GM12878 (cell line): ENCODE results near the gene MAN1A1. TPM values are rescaled to one million over a fixed set of nuclear protein-coding genes. Genes with fewer than 3 reads are reported as not detected.

ENCODE experiments used
- ATAC-seq: fragments of 200-7000 bp; cut with Tn5 transposase; 3 replicates; pipeline ENCODE4 v1.9.1; 2020; ENCODE audit warnings: mild to moderate bottlenecking, moderate library complexity
- BruUV-seq: library from RNA; stranded (reverse); fragments of 400-500 nt; replicated peaks from 2 replicates; lab custom pipeline; 2021; lab: Mats Ljungman, UMichigan
- CTCF ChIA-PET: fragments of 300-600 bp; sonication (Branson Sonifier 250); formaldehyde crosslinking; extraction: SDS; loops from one replicate; lab custom pipeline; 2021; ENCODE audit warnings: inconsistent platforms; lab: Yijun Ruan, JAX
- POLR2A ChIA-PET: fragments of 350-600 bp; formaldehyde crosslinking; extraction: SDS; loops from one replicate; lab custom pipeline; 2021; ENCODE audit warnings: inconsistent platforms; lab: Charles Lee
- RAD21 ChIA-PET: fragments of 300-600 bp; sonication (Branson Sonifier 250); formaldehyde crosslinking; loops from one replicate; lab custom pipeline; 2023; ENCODE audit warnings: antibody characterized with exemption; ENCODE audit not compliant: unreplicated experiment; lab: Charles Lee
- SMC1A ChIA-PET: fragments of 300-600 bp; sonication (Branson Sonifier 250); formaldehyde crosslinking; loops from one replicate; lab custom pipeline; 2023; ENCODE audit not compliant: unreplicated experiment, uncharacterized antibody; lab: Charles Lee
- DNase-seq: peaks from one replicate; pipeline ENCODE4 v3.0.0-alpha.2; 2011; ENCODE audit warnings: low read depth, low spot score
- FAIRE-seq: peaks from 3 replicates; lab custom pipeline; 2011; peaks lifted over from hg19 to GRCh38; lab: Jason Lieb, UNC
- H2AFZ ChIP-seq: 2 replicates; pipeline ENCODE4 v1.6.0; 2011; ENCODE audit warnings: low read depth, low read length, control low read depth; ENCODE audit not compliant: control insufficient read depth
- H3K27ac ChIP-seq: 2 replicates; pipeline ENCODE4 v1.5.1; 2011; ENCODE audit warnings: control low read depth; ENCODE audit not compliant: control insufficient read depth, insufficient read depth
- H3K27me3 ChIP-seq, 2 experiments: replicated peaks in 1 of 2; 2 replicates each; pipeline versions ENCODE4 v1.6.0 to v1.6.1; 2011; ENCODE audit warnings: low read length in 1 of 2; ENCODE audit not compliant: control insufficient read depth in 2 of 2, insufficient read depth in 2 of 2
- H3K36me3 ChIP-seq, 2 experiments: 2 replicates each; pipeline ENCODE4 v1.5.1; 2011; ENCODE audit warnings: low read length in 1 of 2; ENCODE audit not compliant: control insufficient read depth in 2 of 2, insufficient read depth in 2 of 2
- H3K4me1 ChIP-seq: 2 replicates; pipeline ENCODE4 v1.6.1; 2011; ENCODE audit warnings: mild to moderate bottlenecking, low read length, moderate library complexity, mixed read lengths; ENCODE audit not compliant: control insufficient read depth, insufficient read depth
- H3K4me2 ChIP-seq: 2 replicates; pipeline ENCODE4 v1.6.0; 2011; ENCODE audit warnings: control low read depth; ENCODE audit not compliant: control insufficient read depth, insufficient read depth
- H3K4me3 ChIP-seq: fragments of 200-600 bp; sonication (generic); 2 replicates; pipeline ENCODE4 v1.5.1; 2016
- H3K79me2 ChIP-seq: 2 replicates; pipeline ENCODE4 v1.6.0; 2011; ENCODE audit warnings: low read length; ENCODE audit not compliant: control insufficient read depth, insufficient read depth
- H3K9ac ChIP-seq: 2 replicates; pipeline ENCODE4 v1.8.0; 2011; ENCODE audit warnings: low read length, control low read depth, mixed read lengths; ENCODE audit not compliant: control insufficient read depth, insufficient read depth
- H3K9me3 ChIP-seq: replicated peaks from 3 replicates; pipeline ENCODE4 v1.5.1; 2011; ENCODE audit warnings: mild to moderate bottlenecking, low read length; ENCODE audit not compliant: control insufficient read depth, insufficient read depth
- H4K20me1 ChIP-seq: 2 replicates; pipeline ENCODE4 v1.6.0; 2011; ENCODE audit not compliant: control insufficient read depth, insufficient read depth
- KAT2A ChIP-seq: conservative IDR thresholded peaks from 2 replicates; pipeline ENCODE4 v1.6.1; 2011; ENCODE audit warnings: low read depth, low read length; ENCODE audit not compliant: control insufficient read depth
- NR2C2 ChIP-seq: IDR thresholded peaks from 2 replicates; pipeline ENCODE4 v1.6.1; 2011; ENCODE audit warnings: borderline replicate concordance, low read depth; ENCODE audit not compliant: control insufficient read depth, insufficient read length
- WGBS: methylation state at CpG from one replicate; pipeline ENCODE4 v1.1.6; 2016; ENCODE audit warnings: low lambda C conversion rate; ENCODE audit not compliant: insufficient replicate concordance, insufficient coverage; ENCODE audit errors: missing lambda C conversion rate; 5-methylcytosine and 5-hydroxymethylcytosine counted together
- in situ Hi-C: fragments of 300-500 bp; cut with MboI; formaldehyde crosslinking; loops from 9 replicates; pipeline ENCODE4 v1.14.3; 2018; ENCODE audit warnings: mixed read lengths
- intact Hi-C: fragments of 100-400 bp; cut with micrococcal nuclease; formaldehyde crosslinking; loops from one replicate; pipeline ENCODE4 v1.14.2; 2022; ENCODE audit not compliant: unreplicated experiment
- polyA plus RNA-seq, 11 experiments: library from polyadenylated mRNA; depleted of rRNA in 4 of 11; unstranded in 6 of 11; stranded (reverse) in 5 of 11; fragments of >200 nt; fragmentation: Nextera tagmentation in 4 of 11; fragmentation: Illumina TruSeq in 1 of 11; extraction: Ambion mirVana in 4 of 11; extraction: Trizol in 1 of 11; gene quantifications; 1 replicate in 1 of 11; 2 replicates in 10 of 11; pipeline versions ENCODE4 v1.2.1 to v1.2.3, GENCODE V29; 2011 to 2016; ENCODE audit warnings: inconsistent platforms in 2 of 11, missing spikeins in 2 of 11, low read depth in 1 of 11
- total RNA-seq, 4 experiments: library from RNA; depleted of rRNA in 3 of 4; stranded (reverse); fragments of >200 nt in 3 of 4; fragmentation: Illumina TruSeq in 1 of 4; extraction: Trizol in 1 of 4; gene quantifications; 2 replicates each; pipeline versions ENCODE4 v1.2.1 to v1.2.3, GENCODE V29; 2013 to 2021
- TF ChIP-seq, protein P1 (sequence below): fragments of 450-650 bp; IDR thresholded peaks from 2 replicates; pipeline ENCODE4 v1.6.1; 2018; ENCODE audit warnings: mild to moderate bottlenecking, low read depth, moderate library complexity; ENCODE audit not compliant: partially characterized antibody

MAN1A1 gene
- total and polyA plus RNA-seq, 10 of the 15 experiments (the other 5 are each of a cell fraction or from before 2014, with no cell fraction given), result 5.4 to 28.1 (median 19.5) TPM

DNA sequence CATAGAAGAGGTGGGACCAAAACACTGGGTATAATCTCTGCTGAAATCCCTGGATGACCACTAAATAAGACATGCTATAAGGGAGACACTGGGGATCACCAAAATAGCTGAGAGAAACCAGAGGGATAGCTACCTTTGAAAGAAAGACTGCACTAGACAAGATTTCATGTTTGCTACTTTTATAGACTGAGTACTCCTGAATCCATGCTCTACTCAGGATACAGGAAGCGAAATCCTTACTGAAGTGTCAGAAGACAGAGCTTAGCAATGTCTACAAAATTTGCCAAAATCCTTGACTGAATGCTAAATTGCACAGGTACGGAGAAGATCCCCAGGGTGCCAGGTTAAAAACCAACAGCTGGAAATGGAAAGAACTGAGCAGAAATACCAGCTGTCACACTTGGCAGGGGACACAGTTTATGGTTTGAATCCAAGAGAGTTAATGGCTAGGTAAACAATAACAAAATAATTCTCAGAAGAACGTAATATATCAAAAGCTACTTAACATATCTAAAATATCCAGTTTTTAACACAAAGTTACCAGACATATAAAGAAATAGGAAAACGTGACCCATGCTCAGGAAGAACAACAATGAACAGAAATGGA lies 125.4 kb downstream of the MAN1A1 start:
- intact Hi-C loops (loop anchor here (5.0 kb wide), 1 partner anchor 88 kb away; no protein-coding TSS in a partner anchor), in situ Hi-C loops (no loop called here)
- Histone ChIP-seq H3K79me2 (no peaks in the 10 kb centered on the region), H3K4me2 (no peak overlapping the region), H3K27me3 (no peaks in the 10 kb centered on the region), H3K36me3 (no peaks in the 10 kb centered on the region), H2AFZ (no peak overlapping the region), H3K27ac (no peak overlapping the region), H3K9me3 (no peaks in the 10 kb centered on the region), H3K9ac (no peak overlapping the region)
- ATAC-seq, result no peak
- 95% methylated on average over 4 of the region's 4 CpGs for WGBS
- no TSS peak for BruUV-seq
- TF ChIP-seq KAT2A (no peak), NR2C2 (no peak)
- TF ChIP-seq, protein P1, sequence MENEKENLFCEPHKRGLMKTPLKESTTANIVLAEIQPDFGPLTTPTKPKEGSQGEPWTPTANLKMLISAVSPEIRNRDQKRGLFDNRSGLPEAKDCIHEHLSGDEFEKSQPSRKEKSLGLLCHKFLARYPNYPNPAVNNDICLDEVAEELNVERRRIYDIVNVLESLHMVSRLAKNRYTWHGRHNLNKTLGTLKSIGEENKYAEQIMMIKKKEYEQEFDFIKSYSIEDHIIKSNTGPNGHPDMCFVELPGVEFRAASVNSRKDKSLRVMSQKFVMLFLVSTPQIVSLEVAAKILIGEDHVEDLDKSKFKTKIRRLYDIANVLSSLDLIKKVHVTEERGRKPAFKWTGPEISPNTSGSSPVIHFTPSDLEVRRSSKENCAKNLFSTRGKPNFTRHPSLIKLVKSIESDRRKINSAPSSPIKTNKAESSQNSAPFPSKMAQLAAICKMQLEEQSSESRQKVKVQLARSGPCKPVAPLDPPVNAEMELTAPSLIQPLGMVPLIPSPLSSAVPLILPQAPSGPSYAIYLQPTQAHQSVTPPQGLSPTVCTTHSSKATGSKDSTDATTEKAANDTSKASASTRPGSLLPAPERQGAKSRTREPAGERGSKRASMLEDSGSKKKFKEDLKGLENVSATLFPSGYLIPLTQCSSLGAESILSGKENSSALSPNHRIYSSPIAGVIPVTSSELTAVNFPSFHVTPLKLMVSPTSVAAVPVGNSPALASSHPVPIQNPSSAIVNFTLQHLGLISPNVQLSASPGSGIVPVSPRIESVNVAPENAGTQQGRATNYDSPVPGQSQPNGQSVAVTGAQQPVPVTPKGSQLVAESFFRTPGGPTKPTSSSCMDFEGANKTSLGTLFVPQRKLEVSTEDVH, result no peak
- TF ChIP-seq, all 136 proteins: peak for 0
- SMC1A ChIA-PET, result interaction anchor here (0.6 to 2.7 kb wide), 12 partner anchors 10 to 117 kb away, joined by 3 to 13 read pairs (median 4); no protein-coding TSS in a partner anchor
- POLR2A ChIA-PET, result interaction anchor here (1.0 to 1.1 kb wide), 2 partner anchors 119 to 124 kb away, joined by 3 read pairs; no protein-coding TSS in a partner anchor
- no peak for DNase-seq
- Histone ChIP-seq H3K4me3 (no peak overlapping the region), H3K4me1 (no peaks in the 10 kb centered on the region), H4K20me1 (no peaks in the 10 kb centered on the region)
- FAIRE-seq, result no peak
- CTCF ChIA-PET, result interaction anchor here (0.5 to 1.9 kb wide), 8 partner anchors 9 to 397 kb away, joined by 3 to 6 read pairs (median 4); no protein-coding TSS in a partner anchor
- RAD21 ChIA-PET, result interaction anchor here (1.0 kb wide), 1 partner anchor 348 kb away, joined by 3 read pairs; no protein-coding TSS in a partner anchor
